ENCODE data around the gene ARG1. TPM values are rescaled to one million over a fixed set of nuclear protein-coding genes. Genes with fewer than 3 reads are reported as not detected.

Gene ARG1
- total and polyA plus RNA-seq, 2 donors = 2.8 to 13.7 TPM

GRCh38 chr6:131631625-131632289 lies 58.7 kb downstream of the ARG1 start:
- H3K4me3 ChIP-seq (ENCODE audit: low read length in 2 of 2) = no peak overlapping the region
- no peaks in the 10 kb centered on the region for H3K9me3 ChIP-seq (ENCODE audit: control insufficient read depth in 2 of 2, insufficient read depth in 1 of 2, low read length in 1 of 2)
- H3K36me3 ChIP-seq (ENCODE audit: control insufficient read depth in 2 of 2, insufficient read depth in 2 of 2, low read length in 1 of 2) = no peaks in the 10 kb centered on the region
- no peak overlapping the region for H3K27ac ChIP-seq (ENCODE audit: low read depth in 1 of 2, low read length in 1 of 2)
- peaks cover 0 to 3% of the 10 kb centered on the region in 2 donors for H3K4me1 ChIP-seq (ENCODE audit: control insufficient read depth in 2 of 2, insufficient read depth in 2 of 2, low read length in 2 of 2)
- 93% methylated on average over 3 of the region's 3 CpGs for WGBS
- DNase-seq (ENCODE audit: low read depth in 6 of 9, low spot score in 9 of 9) = no peak
- no peaks in the 10 kb centered on the region for H3K27me3 ChIP-seq (ENCODE audit: control insufficient read depth in 2 of 2, insufficient read depth in 1 of 2, low read length in 1 of 2)

Other genes starting within 250 kb of the ARG1 start
- gene MED23, start 55.0 kb downstream of the ARG1 start, total RNA-seq = 31.8 TPM
- gene MED23, start 55.0 kb downstream of the ARG1 start, polyA plus RNA-seq = 33.2 TPM
- gene ENPP3, start 64.1 kb downstream of the ARG1 start, total RNA-seq = 4.4 TPM
- 50.5 TPM for gene ENPP3, start 64.1 kb downstream of the ARG1 start, polyA plus RNA-seq
- not detected for gene OR2A4, start 128.2 kb downstream of the ARG1 start, total RNA-seq
- 0.27 TPM for gene OR2A4, start 128.2 kb downstream of the ARG1 start, polyA plus RNA-seq
- gene CTAGE9, start 137.8 kb downstream of the ARG1 start, total RNA-seq = not detected
- 0.02 TPM for gene CTAGE9, start 137.8 kb downstream of the ARG1 start, polyA plus RNA-seq
- 5.7 TPM for gene ENPP1, start 234.8 kb downstream of the ARG1 start, total RNA-seq
- 10.4 TPM for gene ENPP1, start 234.8 kb downstream of the ARG1 start, polyA plus RNA-seq

Measured in thymus (tissue), 11 donors.